ENCODE data around the gene CDY1. TPM values are rescaled to one million over a fixed set of nuclear protein-coding genes. Genes with fewer than 3 reads are reported as not detected.
"Not testable (repeated sequence)": the region's sequence is repeated elsewhere in the genome, so short reads cannot be mapped to it uniquely, and the experiment has no call there.

CDY1 gene, protein sequence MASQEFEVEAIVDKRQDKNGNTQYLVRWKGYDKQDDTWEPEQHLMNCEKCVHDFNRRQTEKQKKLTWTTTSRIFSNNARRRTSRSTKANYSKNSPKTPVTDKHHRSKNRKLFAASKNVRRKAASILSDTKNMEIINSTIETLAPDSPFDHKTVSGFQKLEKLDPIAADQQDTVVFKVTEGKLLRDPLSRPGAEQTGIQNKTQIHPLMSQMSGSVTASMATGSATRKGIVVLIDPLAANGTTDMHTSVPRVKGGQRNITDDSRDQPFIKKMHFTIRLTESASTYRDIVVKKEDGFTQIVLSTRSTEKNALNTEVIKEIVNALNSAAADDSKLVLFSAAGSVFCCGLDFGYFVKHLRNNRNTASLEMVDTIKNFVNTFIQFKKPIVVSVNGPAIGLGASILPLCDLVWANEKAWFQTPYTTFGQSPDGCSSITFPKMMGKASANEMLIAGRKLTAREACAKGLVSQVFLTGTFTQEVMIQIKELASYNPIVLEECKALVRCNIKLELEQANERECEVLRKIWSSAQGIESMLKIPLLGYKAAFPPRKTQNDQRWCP
- not detected for polyA plus RNA-seq (2012; ENCODE audit: insufficient read depth, insufficient read length, low read depth)

DNA sequence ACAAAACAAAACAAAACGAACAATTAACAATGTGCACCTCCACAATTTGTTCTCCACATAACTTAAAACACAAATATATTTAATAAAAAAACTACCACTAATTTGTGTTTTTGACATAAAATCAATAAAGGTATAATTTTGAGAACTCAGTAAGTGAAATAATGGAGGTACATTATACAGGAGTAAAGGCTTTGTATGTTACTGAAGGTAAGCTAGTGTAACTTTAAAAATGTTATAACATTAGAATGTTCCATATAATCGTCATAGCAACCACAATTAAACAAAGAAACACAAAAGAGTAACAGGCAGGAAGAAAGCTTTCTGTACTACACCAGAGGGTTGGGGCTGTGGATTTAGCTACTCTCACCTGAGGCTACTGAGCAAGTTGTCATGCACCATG is at the start of gene CDY1:
Gene CDY1, plus strand, starts transcription at position 301 of the 400 bp plus-strand sequence. CDS start 326 bp downstream, outside the sequence.
- H3K9me3 ChIP-seq; H3K27me3 ChIP-seq; DNase-seq; H3K4me3 ChIP-seq (ENCODE audit: low read depth, low read length); H3K4me1 ChIP-seq; H3K36me3 ChIP-seq: not testable (repeated sequence)

DNA sequence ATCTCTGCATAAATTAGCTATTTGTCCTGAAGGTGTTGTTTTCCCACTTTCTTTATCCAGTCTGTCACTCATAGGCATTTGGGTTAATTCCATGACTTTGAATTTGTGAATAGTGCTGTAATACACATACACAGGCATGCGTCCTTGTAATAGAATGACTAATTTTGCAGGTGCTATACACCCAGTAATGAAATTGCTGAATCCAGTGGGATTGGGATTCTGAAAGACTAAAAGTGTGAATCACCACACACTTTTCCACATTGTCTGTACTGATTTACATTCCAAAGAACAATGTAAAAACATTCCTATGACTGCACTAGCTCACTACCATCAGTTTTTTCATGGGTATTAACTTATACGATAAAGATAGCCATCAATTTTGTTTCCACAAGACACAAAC is 28.6 kb upstream of the CDY1 start:
- not testable (repeated sequence) for H3K4me3 ChIP-seq (ENCODE audit: low read depth, low read length); DNase-seq; H3K36me3 ChIP-seq; H3K4me1 ChIP-seq; H3K9me3 ChIP-seq; H3K27me3 ChIP-seq

DNA sequence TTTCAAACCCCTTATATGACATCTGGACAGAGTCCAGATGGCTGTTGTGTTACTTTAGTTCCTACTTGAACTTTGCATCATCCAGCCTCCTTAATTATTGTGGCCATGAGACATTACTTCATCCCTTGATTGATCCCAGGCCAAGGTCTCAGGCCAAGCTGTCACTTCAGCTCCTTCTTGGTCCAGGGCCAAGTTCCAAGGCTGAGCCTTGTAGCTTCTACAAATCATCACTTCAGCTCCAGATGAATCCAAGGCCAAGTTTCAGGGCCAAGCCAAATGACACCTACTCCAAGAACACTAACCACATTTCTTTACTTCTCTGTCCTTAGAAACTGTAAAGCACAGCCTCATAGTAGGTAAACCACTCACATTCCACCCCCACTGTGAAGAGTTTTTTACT is 1.7 kb upstream of the CDY1 start:
- H3K4me3 ChIP-seq (ENCODE audit: low read depth, low read length); H3K27me3 ChIP-seq; H3K9me3 ChIP-seq; H3K36me3 ChIP-seq; DNase-seq; H3K4me1 ChIP-seq: not testable (repeated sequence)

DNA sequence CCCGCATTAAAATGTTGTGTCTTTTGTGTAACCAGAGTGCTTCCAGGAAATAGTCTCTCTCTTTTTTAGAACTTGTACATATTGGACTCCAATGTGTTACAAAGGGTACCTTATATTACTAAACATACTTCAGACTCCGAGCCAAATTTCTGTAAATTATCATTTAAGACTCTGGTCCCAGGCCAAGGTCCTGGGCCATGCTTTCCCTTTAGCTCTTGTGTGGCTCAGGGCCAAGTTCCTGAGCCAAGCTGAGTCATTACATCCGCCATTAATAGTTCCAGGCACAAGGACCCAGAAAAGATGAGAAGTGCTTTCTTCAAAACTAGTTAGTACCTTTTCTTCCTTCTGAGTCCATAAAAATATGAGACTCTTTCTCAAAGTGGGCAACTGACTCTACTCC is 4.6 kb downstream of the CDY1 start:
- H3K27me3 ChIP-seq; H3K9me3 ChIP-seq; DNase-seq; H3K4me3 ChIP-seq (ENCODE audit: low read depth, low read length); H3K4me1 ChIP-seq; H3K36me3 ChIP-seq: not testable (repeated sequence)

DNA sequence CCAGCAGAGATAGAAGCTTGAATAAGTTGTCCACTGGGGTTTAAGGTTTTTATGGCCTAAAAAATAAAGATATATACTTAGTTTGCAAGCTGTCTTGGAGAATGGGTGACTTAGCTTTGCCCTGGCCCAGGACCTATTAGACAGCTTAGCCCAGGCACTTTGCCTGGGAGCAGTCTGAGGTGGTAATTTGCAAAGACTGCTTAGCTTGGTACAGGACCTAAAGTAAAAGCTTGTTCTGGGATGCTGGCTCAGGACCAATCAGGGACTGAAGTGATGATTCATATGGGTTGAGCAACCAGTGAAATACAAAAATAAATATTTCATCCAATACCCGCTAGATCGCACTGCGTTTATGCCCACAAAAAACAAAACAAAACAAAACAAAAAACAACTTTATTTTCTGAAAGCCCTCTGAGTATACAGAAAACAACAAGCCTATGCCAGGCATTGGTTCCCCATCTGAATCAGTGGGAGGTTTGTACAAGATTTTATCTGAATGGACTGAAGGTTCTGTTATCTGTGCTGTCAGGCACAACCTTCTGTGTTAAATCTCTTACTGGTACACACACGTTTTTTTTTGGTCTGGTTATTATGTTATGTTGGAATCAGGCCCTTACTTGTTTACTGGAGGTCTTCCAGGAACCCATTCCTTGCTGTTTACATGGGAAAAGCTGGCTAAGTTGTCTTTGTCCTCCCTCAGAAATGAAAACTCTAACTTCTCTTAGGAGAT is 8.6 kb downstream of the CDY1 start:
- not testable (repeated sequence) for H3K9me3 ChIP-seq, DNase-seq

DNA sequence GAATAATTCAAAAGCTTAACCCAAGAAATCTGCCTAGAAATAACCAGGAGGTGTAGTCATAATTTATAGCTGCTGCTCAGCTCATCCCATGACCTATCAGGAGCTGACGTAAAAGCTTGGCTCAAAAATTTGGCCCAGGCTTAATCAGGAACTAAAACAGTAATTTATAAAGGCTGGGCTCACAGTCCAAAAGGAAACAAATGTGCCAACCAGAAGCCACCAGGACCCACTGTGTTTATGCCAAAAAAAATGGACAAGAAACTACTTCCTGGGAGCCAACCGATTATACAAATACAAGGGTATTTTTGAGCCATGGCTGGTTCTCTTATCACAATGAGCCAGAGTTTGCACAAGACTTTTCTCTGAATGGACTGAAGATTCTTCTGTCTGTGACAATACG is 17.9 kb downstream of the CDY1 start:
- not testable (repeated sequence) for H3K4me3 ChIP-seq (ENCODE audit: low read depth, low read length); H3K9me3 ChIP-seq; H3K36me3 ChIP-seq; H3K27me3 ChIP-seq; DNase-seq; H3K4me1 ChIP-seq

More for the DNA sequence above, 8.6 kb downstream of the CDY1 start:
- not testable (repeated sequence) for H3K36me3 ChIP-seq; H3K4me3 ChIP-seq (ENCODE audit: low read depth, low read length); H3K4me1 ChIP-seq; H3K27me3 ChIP-seq

DNA sequence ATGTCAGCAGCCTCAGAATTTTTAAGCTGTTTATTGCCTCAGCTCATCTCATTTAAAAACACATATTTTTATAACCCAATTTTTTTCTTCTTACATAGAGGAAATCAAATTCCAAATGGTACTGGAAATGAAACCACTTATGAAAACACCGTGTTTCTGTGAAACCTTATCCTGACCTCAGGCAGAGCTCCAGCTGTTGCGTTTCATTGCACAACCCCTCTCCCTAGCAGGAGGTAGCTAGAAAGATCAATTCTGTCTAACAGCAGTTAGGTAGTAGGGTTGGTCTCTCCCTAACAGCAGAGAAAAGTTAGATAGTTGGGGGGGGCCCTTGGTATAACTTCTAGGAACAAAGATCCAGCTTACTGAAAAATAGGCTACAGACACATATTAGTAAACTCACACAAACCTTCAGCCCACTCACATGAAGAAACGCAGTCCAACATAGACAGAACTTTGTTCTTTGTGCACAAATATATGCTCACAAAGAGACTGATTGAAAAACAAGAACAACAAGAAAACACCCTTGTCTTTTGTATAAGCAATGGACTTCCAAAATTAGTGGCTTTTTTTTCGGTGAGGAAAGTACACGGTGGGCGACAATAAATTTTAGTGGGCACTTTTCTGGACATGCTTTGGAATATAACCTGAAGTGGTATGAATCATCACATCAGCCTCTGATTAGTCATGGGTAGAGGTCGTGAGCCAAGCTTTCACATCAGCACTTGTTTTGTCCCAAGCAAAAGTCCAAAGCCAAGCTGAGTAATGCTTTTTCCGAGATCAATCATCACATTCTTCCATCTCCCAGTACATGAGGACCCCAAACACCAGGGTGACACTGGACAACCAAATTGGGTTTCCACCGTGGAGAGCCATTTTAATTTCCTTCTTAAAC is 21.4 kb downstream of the CDY1 start:
- not testable (repeated sequence) for DNase-seq; H3K36me3 ChIP-seq; H3K4me1 ChIP-seq; H3K4me3 ChIP-seq (ENCODE audit: low read depth, low read length); H3K27me3 ChIP-seq; H3K9me3 ChIP-seq

All from BE2C (cell line).